Activated naive CD4-positive, alpha-beta T cell treated with anti-CD3 and anti-CD28 coated beads, Interleukin-2, amount 50 U/mL, for 72 hours (primary cell): Measurements from ENCODE around the gene KCTD14. TPM values are rescaled to one million over a fixed set of nuclear protein-coding genes. Genes with fewer than 3 reads are reported as not detected.
"Not testable (repeated sequence)": the region's sequence is repeated elsewhere in the genome, so short reads cannot be mapped to it uniquely, and the experiment has no call there.

ENCODE experiments used
- ATAC-seq, 2 donors: fragments of 150-1000 bp; cut with Tn5 transposase; 2 replicates each; pipeline ENCODE4 v1.10.0; 2021; ENCODE audit warnings: mild to moderate bottlenecking in 2 of 2, moderate library complexity in 2 of 2
- DNase-seq, 2 donors: peaks; one replicate each; pipeline ENCODE4 v3.0.0; 2021 to 2022; ENCODE audit warnings: low spot score in 2 of 2
- H3K27ac Mint-ChIP-seq, 2 donors: one replicate each; pipeline ENCODE4 v1.8.0; 2022; ENCODE audit warnings: mild to moderate bottlenecking in 2 of 2, mixed read lengths in 2 of 2
- H3K36me3 Mint-ChIP-seq, 2 donors: one replicate each; pipeline ENCODE4 v1.8.0; 2022; ENCODE audit warnings: mixed read lengths in 2 of 2
- H3K9me3 Mint-ChIP-seq, 2 donors: one replicate each; pipeline ENCODE4 v1.8.0; 2022; ENCODE audit warnings: mixed read lengths in 2 of 2
- total RNA-seq, 2 donors: library from RNA; stranded (reverse); gene quantifications; one replicate each; pipeline ENCODE4 v1.2.3, GENCODE V29; 2022

KCTD14 gene
- total RNA-seq, 2 donors from 2014 or later: 0.19 to 0.23 TPM

DNA sequence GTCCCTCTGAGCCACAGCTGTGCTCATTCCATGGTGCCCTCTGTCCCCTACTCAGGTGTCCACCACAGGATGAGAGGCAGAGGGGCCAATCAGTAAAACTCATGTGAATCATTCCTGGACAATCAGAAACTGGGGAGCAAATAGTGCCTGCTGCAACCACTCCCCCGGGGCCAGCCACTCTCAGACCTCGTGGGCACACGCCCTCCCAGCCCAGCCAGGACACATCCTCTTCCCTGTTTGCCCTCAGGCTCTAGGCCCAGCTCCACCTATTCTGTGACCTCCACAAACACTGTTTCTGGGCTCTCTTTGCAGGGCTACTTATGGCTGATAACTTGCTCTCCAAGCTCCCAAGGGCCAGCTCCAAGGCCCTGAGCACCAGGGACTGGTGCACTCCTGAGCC, 14.0 kb upstream of the KCTD14 start:
- H3K9me3 Mint-ChIP-seq: no peaks in the 10 kb centered on the region
- no peaks in the 10 kb centered on the region for H3K36me3 Mint-ChIP-seq
- ATAC-seq: no peak
- peak overlapping the region in 1 of 2 donors; percentile 47 for H3K27ac Mint-ChIP-seq
- no peak for DNase-seq

DNA sequence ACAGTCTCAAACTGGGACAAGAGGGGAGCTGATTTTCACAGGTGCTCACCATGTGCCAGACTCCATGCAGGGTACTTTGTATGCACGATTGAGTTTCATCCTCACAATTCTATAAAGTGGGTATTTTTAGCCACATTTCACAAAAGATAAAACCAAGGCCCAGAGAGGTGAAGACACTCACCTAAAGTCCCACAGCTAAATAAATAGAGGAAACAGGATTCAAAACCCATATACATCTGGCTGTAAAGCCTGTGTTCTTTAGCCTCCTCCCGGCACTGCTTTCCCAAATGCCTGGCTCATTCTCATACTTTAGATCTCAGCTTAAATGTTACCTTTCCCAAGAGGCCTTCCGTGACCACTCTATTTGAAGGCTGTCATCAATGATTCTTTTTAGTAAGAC, 13.2 kb upstream of the KCTD14 start:
- Mint-ChIP-seq H3K36me3 (no peaks in the 10 kb centered on the region), H3K27ac (no peak overlapping the region), H3K9me3 (no peaks in the 10 kb centered on the region)
- DNase-seq: no peak
- ATAC-seq: no peak

DNA sequence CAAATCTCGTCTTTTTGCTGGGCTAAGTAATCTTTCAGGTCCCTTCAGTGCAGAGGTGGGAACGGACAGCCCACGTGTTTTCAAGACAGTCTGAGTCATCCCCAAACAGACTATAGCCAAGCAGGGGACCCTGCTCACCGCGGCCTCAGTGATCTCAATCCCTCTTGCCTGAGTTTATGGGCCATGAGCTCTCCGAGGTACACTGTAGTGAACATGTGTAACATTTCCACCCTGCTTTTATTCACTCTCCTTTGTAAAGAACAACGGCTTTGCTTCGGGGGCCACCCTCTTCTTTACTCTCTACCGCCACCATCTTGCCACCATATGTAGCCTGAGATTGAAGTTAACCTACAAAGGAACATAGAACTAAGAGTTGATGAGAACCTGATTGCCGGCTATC, 11.5 kb upstream of the KCTD14 start:
- Mint-ChIP-seq H3K27ac (no peak overlapping the region), H3K9me3 (no peaks in the 10 kb centered on the region), H3K36me3 (no peaks in the 10 kb centered on the region)
- ATAC-seq (no peak), DNase-seq (no peak)

DNA sequence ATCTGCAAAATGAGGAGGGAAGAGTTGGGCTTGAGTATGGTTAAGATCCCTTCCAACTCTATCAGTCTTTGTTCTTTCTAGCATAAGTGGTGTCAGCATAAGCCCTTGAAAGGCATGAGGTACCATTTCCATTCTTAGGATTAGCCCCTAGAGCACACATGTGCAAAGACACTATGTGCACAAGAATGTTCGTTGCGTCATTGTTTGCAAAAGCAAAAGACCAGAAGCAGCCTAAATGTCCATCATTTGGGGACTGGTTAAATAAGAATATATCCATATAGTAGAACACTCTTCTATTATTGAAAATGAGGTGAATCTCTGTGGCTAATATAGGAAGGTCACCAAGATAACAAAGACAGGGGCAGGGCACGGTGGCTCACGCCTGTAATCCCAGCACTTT, 10.0 kb upstream of the KCTD14 start:
- ATAC-seq: no peak
- Mint-ChIP-seq H3K36me3 (no peaks in the 10 kb centered on the region), H3K9me3 (no peaks in the 10 kb centered on the region), H3K27ac (no peak overlapping the region)
- no peak for DNase-seq

DNA sequence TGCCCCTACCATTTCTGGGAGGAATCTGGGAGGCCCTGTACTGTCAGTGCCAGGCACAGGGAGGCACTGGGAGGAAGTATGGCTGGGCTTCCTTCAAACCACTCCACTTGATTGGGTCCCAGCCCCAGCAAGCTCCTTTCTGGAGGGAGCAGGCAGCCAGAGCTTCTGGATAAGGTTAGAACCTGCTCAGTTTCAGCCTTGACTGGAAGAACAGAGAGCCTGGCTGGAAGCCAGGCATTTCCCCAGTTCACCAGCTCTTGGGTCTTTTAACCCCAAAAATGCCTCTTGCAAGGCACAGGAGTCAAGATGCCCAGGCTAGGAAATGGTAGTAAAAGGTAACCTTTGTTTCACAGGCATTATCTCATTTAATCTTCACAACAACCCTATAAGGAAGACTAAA, 9.0 kb upstream of the KCTD14 start:
- ATAC-seq: no peak
- Mint-ChIP-seq H3K36me3 (no peaks in the 10 kb centered on the region), H3K27ac (no peak overlapping the region), H3K9me3 (no peaks in the 10 kb centered on the region)
- no peak for DNase-seq

DNA sequence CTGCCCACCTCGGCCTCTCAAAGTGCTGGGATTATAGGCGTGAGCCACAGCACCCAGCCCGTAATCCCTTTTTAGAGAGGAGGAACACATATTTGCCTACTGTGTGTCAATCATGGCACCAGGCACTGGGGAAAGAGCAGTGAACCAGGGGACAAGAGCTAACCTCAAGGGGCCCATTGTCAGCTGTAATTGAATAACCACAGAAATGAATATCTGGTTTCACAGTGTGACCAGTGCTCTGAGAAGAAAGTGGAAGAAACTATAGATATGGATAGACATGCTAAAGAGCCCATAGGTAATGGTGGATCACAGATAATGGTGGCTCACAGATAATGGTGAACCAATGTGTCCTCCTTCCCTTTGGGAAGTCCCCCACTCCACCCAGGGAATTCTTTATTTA, 8.6 kb upstream of the KCTD14 start:
- Mint-ChIP-seq H3K27ac (no peak overlapping the region), H3K36me3 (no peaks in the 10 kb centered on the region), H3K9me3 (no peaks in the 10 kb centered on the region)
- ATAC-seq: no peak
- no peak for DNase-seq

DNA sequence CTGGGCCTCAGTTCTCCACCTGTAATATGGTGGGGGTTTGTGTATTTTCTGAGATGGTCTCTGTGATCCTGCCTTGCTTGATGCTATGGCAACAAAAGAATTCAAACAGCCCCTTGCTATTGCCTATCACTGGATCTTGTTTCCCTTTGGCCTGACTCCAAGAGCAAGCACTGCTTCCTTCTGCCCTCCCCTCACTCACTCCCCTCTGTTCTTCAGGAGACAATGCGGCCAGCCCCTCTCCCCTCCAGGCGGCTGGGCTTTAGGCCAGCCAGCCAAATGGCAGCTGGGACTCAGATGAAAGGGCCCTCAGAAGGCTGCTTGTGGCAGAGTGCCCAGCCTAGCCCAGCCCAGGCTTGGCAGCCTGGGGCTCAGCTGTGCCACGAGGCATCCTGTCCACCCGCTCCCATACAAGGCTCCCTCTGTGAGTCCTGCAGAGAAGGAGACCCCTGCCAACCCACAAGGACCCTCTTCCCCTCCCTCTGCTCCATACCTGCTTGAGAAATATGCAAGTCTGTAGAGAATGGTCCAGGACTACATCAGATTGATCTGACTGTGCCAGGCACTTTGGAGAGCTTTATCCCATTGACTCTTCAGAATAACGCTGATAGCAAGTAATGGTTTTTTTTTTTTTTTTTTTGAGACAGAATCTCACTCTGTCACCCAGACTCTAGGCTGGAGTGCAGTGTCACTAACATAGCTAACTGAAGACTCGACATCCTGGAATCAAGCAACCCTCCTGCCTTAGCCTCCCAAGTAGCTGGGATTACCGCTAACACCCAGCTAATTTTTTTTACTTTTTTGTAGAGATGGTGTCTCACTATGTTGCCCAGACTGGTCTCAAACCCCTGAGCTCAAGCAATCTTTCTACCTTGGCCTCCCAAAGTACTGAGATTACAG, 7.6 kb upstream of the KCTD14 start:
- Mint-ChIP-seq H3K9me3 (no peaks in the 10 kb centered on the region), H3K36me3 (no peaks in the 10 kb centered on the region), H3K27ac (peak overlapping the region in 1 of 2 donors; percentile 57)
- no peak for ATAC-seq
- DNase-seq: no peak

DNA sequence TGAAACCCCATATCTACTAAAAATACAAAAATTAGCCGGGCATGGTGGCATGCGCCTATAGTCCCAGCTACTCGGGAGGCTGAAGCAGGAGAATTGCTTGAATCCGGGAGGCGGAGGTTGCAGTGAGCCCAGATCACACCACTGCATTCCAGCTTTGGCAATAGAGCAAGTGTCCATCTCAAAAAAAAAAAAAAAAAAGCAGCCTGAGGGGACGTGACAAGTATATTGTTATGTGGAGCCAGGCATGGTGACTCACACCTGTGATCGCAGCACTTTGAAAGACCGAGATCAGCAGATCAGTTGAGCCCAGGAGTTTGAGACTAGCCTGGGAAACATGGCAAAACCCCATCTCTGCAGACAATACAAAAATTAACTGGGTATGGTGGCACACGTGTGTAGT, 5.3 kb upstream of the KCTD14 start:
- not testable (repeated sequence) for H3K9me3 Mint-ChIP-seq, ATAC-seq, H3K36me3 Mint-ChIP-seq

DNA sequence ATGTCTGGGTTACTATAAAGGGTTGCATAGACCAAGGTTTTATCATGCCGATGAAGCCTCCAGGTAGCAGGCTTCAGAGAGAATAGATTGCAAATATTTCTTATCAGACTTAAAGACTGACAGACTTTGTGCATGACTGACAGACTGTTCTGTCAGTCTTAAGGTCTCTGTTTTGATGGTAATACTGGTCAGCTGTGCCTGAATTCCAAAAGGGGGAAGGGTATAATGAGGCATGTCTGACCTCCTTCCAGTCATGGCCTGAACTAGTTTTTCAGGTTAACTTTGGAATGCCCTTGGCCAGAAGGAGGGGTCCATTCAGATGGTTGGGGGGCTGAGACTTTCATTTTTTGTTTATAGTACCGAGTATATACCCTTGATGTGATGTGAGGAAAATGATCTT, 4.7 kb upstream of the KCTD14 start:
- DNase-seq (no peak), ATAC-seq (no peak)
- Mint-ChIP-seq H3K36me3 (no peaks in the 10 kb centered on the region), H3K9me3 (no peaks in the 10 kb centered on the region), H3K27ac (no peak overlapping the region)

More for the DNA sequence above, 5.3 kb upstream of the KCTD14 start:
- not testable (repeated sequence) for DNase-seq, H3K27ac Mint-ChIP-seq

DNA sequence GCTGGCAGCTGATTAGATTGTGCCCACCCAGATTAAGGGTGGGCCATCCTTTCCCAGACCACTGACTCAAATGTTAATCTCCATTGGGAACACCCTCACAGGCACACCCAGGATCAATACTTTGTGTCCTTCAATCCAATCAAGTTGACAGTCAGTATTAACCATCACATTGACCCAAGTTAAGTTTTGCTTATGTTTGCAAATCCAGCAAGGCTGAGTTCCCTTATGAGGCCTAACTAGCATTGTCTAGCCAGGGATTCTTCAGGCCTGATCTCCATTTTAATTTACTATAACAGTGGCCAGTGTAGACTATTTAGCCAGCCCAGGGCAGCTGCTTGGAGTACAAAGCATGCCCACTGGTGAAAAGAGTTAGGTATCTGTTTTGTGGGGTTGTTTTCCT, 2.3 kb upstream of the KCTD14 start:
- Mint-ChIP-seq H3K36me3 (no peaks in the 10 kb centered on the region), H3K9me3 (no peaks in the 10 kb centered on the region), H3K27ac (no peak overlapping the region)
- ATAC-seq (no peak), DNase-seq (no peak)

DNA sequence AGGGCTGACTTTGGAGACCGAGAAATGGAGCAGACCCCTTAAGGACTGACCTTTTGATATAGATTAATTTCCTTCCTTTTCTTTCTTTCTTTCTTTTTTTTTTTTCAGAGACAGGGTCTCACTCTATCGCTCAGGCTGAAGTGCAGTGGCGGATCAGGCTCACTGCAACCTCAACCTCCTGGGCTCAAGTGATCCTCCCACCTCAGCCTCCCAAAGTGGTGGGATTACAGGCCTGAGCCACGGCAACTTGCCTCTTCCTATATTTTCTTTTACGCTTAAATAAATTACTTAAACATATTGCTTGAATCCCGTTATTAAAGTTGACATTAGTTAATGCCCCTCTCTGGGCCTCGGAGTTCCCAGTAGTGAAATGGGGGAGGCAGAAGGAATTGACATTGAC, 350 bp upstream of the KCTD14 start:
- no peak for DNase-seq
- H3K27ac Mint-ChIP-seq: no peak overlapping the region
- no peaks in the 10 kb centered on the region for H3K36me3 Mint-ChIP-seq
- ATAC-seq: no peak
- H3K9me3 Mint-ChIP-seq: no peaks in the 10 kb centered on the region

DNA sequence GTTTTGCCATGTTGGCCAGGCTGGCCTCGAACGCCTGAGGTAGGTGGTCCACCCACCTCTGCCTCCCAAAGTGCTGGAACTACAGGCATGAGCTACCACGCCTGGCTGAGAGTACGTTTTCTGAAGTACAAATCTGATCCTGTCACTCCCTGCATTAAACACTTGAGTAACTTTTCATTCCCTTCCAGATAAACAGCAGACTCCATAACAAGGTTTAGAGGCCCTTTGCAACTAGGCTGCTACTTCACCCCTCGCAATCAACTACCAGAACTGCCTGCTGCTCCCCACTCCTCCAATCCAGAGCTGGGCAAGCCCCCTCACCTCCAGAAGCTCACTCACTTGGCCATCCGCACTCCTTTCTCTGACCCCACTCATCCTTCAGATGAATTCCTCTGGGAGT, 1.5 kb downstream of the KCTD14 start:
- Mint-ChIP-seq H3K9me3 (no peaks in the 10 kb centered on the region), H3K36me3 (no peaks in the 10 kb centered on the region), H3K27ac (no peak overlapping the region)
- no peak for DNase-seq
- no peak for ATAC-seq

DNA sequence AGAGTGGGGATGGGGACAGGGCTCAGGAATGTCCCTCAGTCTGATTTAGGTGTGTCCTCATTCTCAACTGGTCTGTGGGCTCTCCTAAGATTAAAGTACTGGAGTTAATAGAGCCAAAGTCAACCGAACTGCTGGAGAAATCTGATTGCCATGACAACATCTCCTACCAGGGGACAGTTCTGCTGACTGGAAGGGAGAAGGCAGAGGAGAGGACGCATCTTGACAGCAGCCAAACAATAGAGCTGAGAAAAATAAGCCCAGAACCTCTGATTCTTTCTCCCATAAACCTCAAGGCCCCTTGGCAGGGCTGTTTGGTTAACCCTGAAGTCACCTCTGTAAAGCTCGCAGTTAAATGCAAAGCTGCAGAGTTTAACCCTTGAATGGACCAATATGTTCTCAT, 2.8 kb downstream of the KCTD14 start:
- ATAC-seq: no peak
- no peaks in the 10 kb centered on the region for H3K36me3 Mint-ChIP-seq
- no peak for DNase-seq
- no peaks in the 10 kb centered on the region for H3K9me3 Mint-ChIP-seq
- no peak overlapping the region for H3K27ac Mint-ChIP-seq

DNA sequence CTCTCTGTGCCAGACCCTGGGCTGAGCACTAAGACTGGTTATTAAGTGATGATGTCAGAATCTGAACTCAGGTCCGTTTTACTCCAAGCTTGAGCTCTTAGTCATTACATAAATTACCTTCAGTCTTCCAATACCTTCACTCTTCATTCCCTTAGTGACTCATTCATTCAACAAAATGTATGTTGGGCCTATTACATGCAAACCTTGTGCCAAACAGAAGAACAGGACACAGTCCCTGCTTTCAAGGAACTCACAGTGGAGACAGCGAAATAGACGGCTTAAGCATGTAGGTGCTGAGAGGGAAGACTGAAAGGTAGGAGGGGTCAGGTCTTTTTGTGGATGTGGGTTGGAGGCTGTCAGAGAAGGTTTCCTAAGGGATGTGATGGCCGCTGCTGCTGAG, 3.3 kb downstream of the KCTD14 start:
- H3K36me3 Mint-ChIP-seq: no peaks in the 10 kb centered on the region
- DNase-seq (no peak), ATAC-seq (no peak)
- H3K27ac Mint-ChIP-seq: no peak overlapping the region
- H3K9me3 Mint-ChIP-seq: no peaks in the 10 kb centered on the region

DNA sequence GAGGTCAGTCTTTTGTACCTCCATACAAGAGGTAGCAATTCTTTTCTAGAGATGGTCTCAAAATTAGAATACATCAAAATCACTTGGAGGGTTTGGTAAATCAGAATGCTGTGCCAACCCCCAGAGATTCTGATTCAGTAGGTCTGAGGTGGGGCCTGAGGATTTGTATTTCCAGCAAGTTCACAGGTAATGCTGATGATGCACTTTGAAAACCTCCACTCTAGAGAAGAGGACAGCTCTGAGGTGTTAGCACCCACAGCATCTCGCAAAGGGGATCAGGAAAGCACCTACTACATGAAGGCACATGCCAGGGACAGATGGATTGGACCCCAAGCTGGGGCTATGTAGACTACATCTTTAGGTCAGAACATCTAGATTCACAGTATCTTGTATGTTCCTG, 7.2 kb downstream of the KCTD14 start:
- no peak overlapping the region for H3K27ac Mint-ChIP-seq
- H3K9me3 Mint-ChIP-seq: no peaks in the 10 kb centered on the region
- DNase-seq (no peak), ATAC-seq (no peak)
- H3K36me3 Mint-ChIP-seq: no peaks in the 10 kb centered on the region

DNA sequence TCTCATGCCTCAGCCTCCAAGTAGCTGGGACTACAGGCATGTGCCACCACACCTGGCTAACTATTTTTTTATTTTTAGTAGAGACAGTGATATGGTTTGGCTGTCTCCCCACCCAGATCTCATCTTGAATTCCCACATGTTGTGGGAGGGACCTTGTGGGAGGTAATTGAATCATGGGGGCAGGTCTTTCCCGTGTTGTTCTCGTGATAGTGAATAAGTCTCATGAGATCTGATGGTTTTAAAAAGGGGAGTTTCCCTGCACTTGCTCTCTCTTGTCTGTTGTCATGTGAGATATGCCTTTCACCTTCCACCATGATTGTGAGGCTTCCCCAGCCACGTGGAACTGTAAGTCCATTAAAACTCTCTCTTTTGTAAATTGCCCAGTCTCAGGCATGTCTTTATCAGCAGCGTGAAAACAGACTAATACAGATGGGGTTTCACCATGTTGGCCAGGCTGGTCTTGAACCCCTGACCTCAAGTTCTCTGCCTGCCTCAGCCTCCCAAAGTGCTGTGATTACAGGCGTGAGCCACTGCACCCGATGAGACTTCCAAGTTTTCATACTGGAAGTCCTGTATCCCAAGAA, 8.0 kb downstream of the KCTD14 start:
- H3K27ac Mint-ChIP-seq, DNase-seq, ATAC-seq, H3K9me3 Mint-ChIP-seq, H3K36me3 Mint-ChIP-seq: not testable (repeated sequence)

DNA sequence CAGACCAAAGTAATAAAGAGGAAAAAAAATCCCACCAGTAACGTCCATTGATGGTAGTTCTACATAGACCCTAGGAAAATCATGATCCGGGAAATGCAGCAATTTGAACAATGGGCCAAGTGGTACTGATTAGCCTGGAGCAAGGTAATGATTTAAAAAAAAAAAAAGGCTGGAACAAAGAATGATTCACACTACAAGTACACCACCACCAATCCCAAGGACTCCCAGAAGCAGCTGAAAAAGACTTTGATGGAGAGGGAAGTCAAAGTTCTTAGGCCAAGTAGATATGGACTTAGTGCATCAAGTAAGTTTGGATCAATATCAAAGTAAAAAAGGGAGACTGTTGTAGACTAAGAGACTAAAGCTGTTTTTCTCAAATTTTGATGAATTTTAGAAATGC, 11.8 kb downstream of the KCTD14 start:
- Mint-ChIP-seq H3K27ac (no peak overlapping the region), H3K36me3 (no peaks in the 10 kb centered on the region), H3K9me3 (no peaks in the 10 kb centered on the region)
- DNase-seq: no peak
- ATAC-seq: no peak

DNA sequence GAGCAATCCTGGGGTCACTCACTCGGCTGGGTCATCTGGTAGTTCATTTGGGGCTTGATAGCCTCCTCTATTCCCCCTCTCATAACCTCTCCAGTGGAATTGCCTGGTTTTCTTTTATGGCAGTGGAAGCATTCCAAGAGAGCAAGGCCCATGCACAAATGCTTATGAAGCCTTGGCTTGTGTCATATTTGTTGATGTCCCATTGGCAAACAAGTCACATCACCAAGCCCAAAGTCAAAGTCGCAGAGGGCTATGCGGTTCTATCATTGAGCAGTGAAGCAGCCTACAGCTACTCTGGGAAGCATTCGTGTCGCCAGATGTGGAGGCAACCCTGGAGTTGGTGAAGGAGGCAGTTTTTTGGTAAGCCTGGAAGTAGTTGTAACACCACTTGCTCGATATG, 12.3 kb downstream of the KCTD14 start:
- H3K9me3 Mint-ChIP-seq: no peaks in the 10 kb centered on the region
- ATAC-seq (no peak), DNase-seq (no peak)
- H3K36me3 Mint-ChIP-seq: no peaks in the 10 kb centered on the region
- no peak overlapping the region for H3K27ac Mint-ChIP-seq
